ENCODE results near the gene FCN3.

The FCN3 gene

DNA sequence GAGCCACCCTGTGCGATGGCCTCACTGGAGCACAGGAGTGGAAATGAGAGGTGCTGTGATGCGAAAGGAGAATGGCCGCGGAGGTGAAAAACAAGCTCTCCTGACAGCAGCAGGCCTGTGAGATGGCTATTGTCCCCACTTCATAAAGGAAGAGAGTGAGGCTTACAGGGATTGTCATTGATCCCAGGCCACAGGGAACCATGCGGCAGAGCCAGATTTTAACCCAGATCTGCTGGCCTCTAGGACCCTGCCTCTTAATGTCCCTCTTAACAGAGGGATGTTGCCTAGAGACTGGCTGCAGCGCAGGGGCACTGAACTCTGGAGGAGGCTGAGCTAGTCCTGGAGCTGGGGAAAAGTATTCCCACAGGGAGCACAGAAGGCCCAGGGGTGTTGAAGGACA, 35.9 kb downstream of the FCN3 start:
- TF ChIP-seq EZH2phosphoT487 (conservative IDR thresholded peaks at IDR 0.05; ENCODE audit: low read length), result no peak
- TF ChIP-seq, protein P1, sequence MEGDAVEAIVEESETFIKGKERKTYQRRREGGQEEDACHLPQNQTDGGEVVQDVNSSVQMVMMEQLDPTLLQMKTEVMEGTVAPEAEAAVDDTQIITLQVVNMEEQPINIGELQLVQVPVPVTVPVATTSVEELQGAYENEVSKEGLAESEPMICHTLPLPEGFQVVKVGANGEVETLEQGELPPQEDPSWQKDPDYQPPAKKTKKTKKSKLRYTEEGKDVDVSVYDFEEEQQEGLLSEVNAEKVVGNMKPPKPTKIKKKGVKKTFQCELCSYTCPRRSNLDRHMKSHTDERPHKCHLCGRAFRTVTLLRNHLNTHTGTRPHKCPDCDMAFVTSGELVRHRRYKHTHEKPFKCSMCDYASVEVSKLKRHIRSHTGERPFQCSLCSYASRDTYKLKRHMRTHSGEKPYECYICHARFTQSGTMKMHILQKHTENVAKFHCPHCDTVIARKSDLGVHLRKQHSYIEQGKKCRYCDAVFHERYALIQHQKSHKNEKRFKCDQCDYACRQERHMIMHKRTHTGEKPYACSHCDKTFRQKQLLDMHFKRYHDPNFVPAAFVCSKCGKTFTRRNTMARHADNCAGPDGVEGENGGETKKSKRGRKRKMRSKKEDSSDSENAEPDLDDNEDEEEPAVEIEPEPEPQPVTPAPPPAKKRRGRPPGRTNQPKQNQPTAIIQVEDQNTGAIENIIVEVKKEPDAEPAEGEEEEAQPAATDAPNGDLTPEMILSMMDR (IDR thresholded peaks at IDR 0.05; ENCODE audit: insufficient read depth, low read length, poor library complexity, severe bottlenecking), result no peak
- Histone ChIP-seq H3K9me3 (ENCODE audit: insufficient read depth, low read length) (no peaks in the 10 kb centered on the region), H3K4me3 (ENCODE audit: insufficient read depth, low read length, poor library complexity, severe bottlenecking) (no peak overlapping the region), H3K9ac (ENCODE audit: low read length) (no peak overlapping the region), H3K27ac (ENCODE audit: low read depth, low read length) (no peak overlapping the region), H3K4me2 (ENCODE audit: low read depth, low read length, poor library complexity, severe bottlenecking) (no peak overlapping the region), H3K27me3 (ENCODE audit: low read length) (no peaks in the 10 kb centered on the region), H3K9me2 (replicated peaks; ENCODE audit: insufficient read depth, low read length) (no peaks in the 10 kb centered on the region), H4K20me1 (ENCODE audit: low read depth, low read length) (no peaks in the 10 kb centered on the region), H3K36me3 (ENCODE audit: low read length) (no peaks in the 10 kb centered on the region), H3K79me2 (ENCODE audit: insufficient read depth, low read length) (peaks cover 5% of the 10 kb centered on the region; the same call in 1 of the 2 replicates), H2AFZ (ENCODE audit: low read depth, low read length, severe bottlenecking) (no peak overlapping the region), H3F3A (ENCODE audit: insufficient read depth) (peaks cover 19% of the 10 kb centered on the region)

DNA sequence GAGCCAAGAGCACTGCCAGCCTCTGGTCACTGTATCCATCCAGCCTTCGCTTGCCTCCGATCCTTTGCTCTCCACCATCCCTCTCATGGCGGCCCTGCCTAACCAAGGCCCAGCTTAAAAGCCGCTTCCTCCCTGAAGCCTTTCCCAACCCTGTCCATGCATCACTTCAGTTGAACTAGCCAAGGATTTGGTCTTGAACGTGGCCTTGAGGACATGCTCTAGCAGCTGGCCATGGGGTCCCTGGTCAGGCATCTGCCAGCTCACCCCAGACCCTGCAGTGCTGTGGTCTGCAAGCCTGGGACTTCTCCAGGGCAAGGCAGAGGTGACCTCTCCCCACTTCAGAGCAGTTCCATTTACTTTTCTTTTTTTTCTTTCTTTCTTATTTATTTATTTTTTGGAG, 37.9 kb downstream of the FCN3 start:
- Histone ChIP-seq H3K36me3 (ENCODE audit: low read length) (no peaks in the 10 kb centered on the region), H2AFZ (ENCODE audit: low read depth, low read length, severe bottlenecking) (no peak overlapping the region), H3K9me2 (replicated peaks; ENCODE audit: insufficient read depth, low read length) (no peaks in the 10 kb centered on the region), H3K4me3 (ENCODE audit: insufficient read depth, low read length, poor library complexity, severe bottlenecking) (no peak overlapping the region), H3K9me3 (ENCODE audit: insufficient read depth, low read length) (no peaks in the 10 kb centered on the region), H4K20me1 (ENCODE audit: low read depth, low read length) (no peaks in the 10 kb centered on the region), H3K9ac (ENCODE audit: low read length) (no peak overlapping the region), H3K27me3 (ENCODE audit: low read length) (no peaks in the 10 kb centered on the region), H3K27ac (ENCODE audit: low read depth, low read length) (no peak overlapping the region), H3K4me2 (ENCODE audit: low read depth, low read length, poor library complexity, severe bottlenecking) (no peak overlapping the region), H3K79me2 (ENCODE audit: insufficient read depth, low read length) (no peaks in the 10 kb centered on the region), H3F3A (ENCODE audit: insufficient read depth) (peaks cover 10% of the 10 kb centered on the region)
- no peak for TF ChIP-seq EZH2phosphoT487 (conservative IDR thresholded peaks at IDR 0.05; ENCODE audit: low read length)

DNA sequence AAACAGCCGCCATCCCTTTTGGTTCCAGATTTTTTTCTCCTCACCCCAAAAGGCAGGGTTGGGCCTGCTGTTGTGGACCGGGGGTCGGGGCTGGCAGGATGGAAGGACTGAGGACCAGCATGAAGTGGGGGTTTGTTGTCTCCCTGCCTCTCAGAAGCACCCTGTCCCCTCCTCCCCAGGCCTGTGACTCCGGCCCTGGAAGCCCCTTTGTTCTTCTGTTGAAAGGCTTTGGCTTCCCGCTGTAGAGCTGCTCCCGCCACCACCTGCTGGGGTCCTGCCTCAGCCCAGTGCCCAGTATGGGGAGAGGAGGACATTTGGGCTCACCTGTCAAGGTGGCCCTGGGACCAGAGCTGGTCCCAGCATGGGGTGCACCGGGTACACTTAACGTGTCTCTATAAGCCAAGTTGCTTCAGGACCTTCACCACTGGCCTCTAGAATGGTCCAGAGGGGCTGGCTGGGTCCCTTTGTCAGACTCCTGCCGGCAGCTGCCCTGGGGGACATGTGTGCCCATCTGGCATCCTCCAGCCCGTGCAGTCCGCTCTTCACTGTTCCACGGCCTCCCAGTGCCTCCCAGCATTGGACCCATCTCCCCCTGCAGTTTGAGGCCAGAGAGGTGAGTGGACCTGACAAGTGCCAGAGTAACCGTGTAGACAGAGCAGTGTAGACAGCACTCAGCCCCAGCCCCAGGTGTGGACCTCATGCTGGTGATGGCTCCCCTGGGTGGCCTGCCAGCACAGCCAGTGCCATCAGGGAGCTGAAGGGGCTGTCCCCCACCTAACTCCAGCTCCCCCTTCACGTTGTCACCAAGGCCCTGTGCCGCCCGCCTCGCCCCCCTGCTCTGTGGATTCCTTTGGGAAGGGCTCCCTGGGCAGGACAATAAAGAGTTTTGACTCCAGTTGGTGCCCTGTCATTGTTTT, 38.9 kb downstream of the FCN3 start:
- peaks cover under 1% of the 10 kb centered on the region; the same call in 1 of the 2 replicates for H3F3A ChIP-seq (ENCODE audit: insufficient read depth)
- H3K36me3 ChIP-seq (ENCODE audit: low read length), result no peaks in the 10 kb centered on the region
- no peak for TF ChIP-seq EZH2phosphoT487 (conservative IDR thresholded peaks at IDR 0.05; ENCODE audit: low read length)
- TF ChIP-seq, protein P1 (IDR thresholded peaks at IDR 0.05; ENCODE audit: insufficient read depth, low read length, poor library complexity, severe bottlenecking), result no peak
- H3K9ac ChIP-seq (ENCODE audit: low read length), result no peak overlapping the region
- no peak overlapping the region for H3K27ac ChIP-seq (ENCODE audit: low read depth, low read length)
- H3K79me2 ChIP-seq (ENCODE audit: insufficient read depth, low read length), result 0 out of 2 replicates have a peak, but pooled peaks cover 2% of the 10 kb centered on the region
- no peaks in the 10 kb centered on the region for H4K20me1 ChIP-seq (ENCODE audit: low read depth, low read length)
- no peak overlapping the region for H3K4me2 ChIP-seq (ENCODE audit: low read depth, low read length, poor library complexity, severe bottlenecking)
- no peaks in the 10 kb centered on the region for H3K9me2 ChIP-seq (replicated peaks; ENCODE audit: insufficient read depth, low read length)
- no peaks in the 10 kb centered on the region for H3K9me3 ChIP-seq (ENCODE audit: insufficient read depth, low read length)
- no peaks in the 10 kb centered on the region for H3K27me3 ChIP-seq (ENCODE audit: low read length)
- H2AFZ ChIP-seq (ENCODE audit: low read depth, low read length, severe bottlenecking), result no peak overlapping the region
- H3K4me3 ChIP-seq (ENCODE audit: insufficient read depth, low read length, poor library complexity, severe bottlenecking), result no peak overlapping the region

DNA sequence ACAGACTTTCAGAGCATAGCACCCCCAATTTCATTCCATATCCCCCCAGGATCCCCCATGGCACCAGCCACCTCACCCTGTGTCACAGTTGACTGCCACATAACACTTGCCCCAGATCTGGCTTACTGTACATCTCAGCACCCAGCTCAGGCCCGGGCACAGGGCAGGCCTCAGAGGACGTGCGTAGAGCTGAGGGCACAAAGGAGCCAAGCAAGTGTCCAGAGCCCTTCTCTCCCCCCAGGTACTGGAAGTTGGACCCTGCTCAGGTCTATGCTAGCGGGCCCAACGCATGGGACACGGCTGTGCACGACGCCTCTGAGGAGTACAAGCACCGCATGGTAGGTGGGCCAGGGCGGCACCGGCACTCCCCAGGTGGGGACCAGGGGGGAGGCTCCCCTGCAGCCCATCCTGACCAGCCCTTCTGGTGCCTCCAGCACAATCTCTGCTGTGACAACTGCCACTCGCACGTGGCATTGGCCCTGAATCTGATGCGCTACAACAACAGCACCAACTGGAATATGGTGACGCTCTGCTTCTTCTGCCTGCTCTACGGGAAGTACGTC, 40.8 kb downstream of the FCN3 start:
- H2AFZ ChIP-seq (ENCODE audit: low read depth, low read length, severe bottlenecking), result no peak overlapping the region
- no peaks in the 10 kb centered on the region for H3K27me3 ChIP-seq (ENCODE audit: low read length)
- H3K27ac ChIP-seq (ENCODE audit: low read depth, low read length), result no peak overlapping the region
- H3K36me3 ChIP-seq (ENCODE audit: low read length), result no peaks in the 10 kb centered on the region
- no peaks in the 10 kb centered on the region for H3K9me3 ChIP-seq (ENCODE audit: insufficient read depth, low read length)
- H3K79me2 ChIP-seq (ENCODE audit: insufficient read depth, low read length), result peaks cover 17% of the 10 kb centered on the region
- H3K9ac ChIP-seq (ENCODE audit: low read length), result no peak overlapping the region
- H3K4me2 ChIP-seq (ENCODE audit: low read depth, low read length, poor library complexity, severe bottlenecking), result no peak overlapping the region
- H3K9me2 ChIP-seq (replicated peaks; ENCODE audit: insufficient read depth, low read length), result no peaks in the 10 kb centered on the region
- no peak overlapping the region for H3K4me3 ChIP-seq (ENCODE audit: insufficient read depth, low read length, poor library complexity, severe bottlenecking)
- no peak for TF ChIP-seq EZH2phosphoT487 (conservative IDR thresholded peaks at IDR 0.05; ENCODE audit: low read length)
- TF ChIP-seq, protein P1 (IDR thresholded peaks at IDR 0.05; ENCODE audit: insufficient read depth, low read length, poor library complexity, severe bottlenecking), result no peak
- no peaks in the 10 kb centered on the region for H3F3A ChIP-seq (ENCODE audit: insufficient read depth)
- no peaks in the 10 kb centered on the region for H4K20me1 ChIP-seq (ENCODE audit: low read depth, low read length)

All from SU-DHL-6 (cell line).